Smooth muscle cell (in vitro differentiated cells): ENCODE results near the gene ARFRP1. TPM values are rescaled to one million over a fixed set of nuclear protein-coding genes. Genes with fewer than 3 reads are reported as not detected.

Experiments used
- DNase-seq: peaks from one replicate; lab custom pipeline; 2025; ENCODE audit not compliant: unreplicated experiment; lab: John Stamatoyannopoulos, UW
- H2AFZ ChIP-seq: fragments of 200-600 bp; sonication (generic); 2 replicates; pipeline ENCODE4 v1.6.0; 2016; ENCODE audit warnings: antibody characterized with exemption, low read depth, mild to moderate bottlenecking
- H3F3A ChIP-seq: fragments of 200-600 bp; sonication (generic); 2 replicates; pipeline ENCODE4 v1.6.0; 2017; ENCODE audit warnings: antibody characterized with exemption, low read depth
- H3K27ac ChIP-seq: fragments of 200-600 bp; sonication (generic); 2 replicates; pipeline ENCODE4 v1.5.1; 2016; ENCODE audit warnings: low read depth, mild to moderate bottlenecking
- H3K27me3 ChIP-seq: fragments of 200-600 bp; sonication (generic); 2 replicates; pipeline ENCODE4 v1.6.1; 2016; ENCODE audit warnings: low read depth, mild to moderate bottlenecking
- H3K36me3 ChIP-seq: fragments of 200-600 bp; sonication (generic); 2 replicates; pipeline ENCODE4 v1.5.1; 2016; ENCODE audit warnings: low read depth
- H3K4me1 ChIP-seq: fragments of 200-600 bp; sonication (generic); 2 replicates; pipeline ENCODE4 v1.5.1; 2016; ENCODE audit warnings: low read depth
- H3K4me2 ChIP-seq: fragments of 200-600 bp; sonication (generic); 2 replicates; pipeline ENCODE4 v1.6.0; 2016; ENCODE audit warnings: mild to moderate bottlenecking
- H3K4me3 ChIP-seq: fragments of 200-600 bp; sonication (generic); 2 replicates; pipeline ENCODE4 v1.5.1; 2016; ENCODE audit warnings: mild to moderate bottlenecking
- H3K79me2 ChIP-seq: fragments of 200-600 bp; sonication (generic); 2 replicates; pipeline ENCODE4 v1.6.0; 2016; ENCODE audit warnings: low read depth, mild to moderate bottlenecking
- H3K9ac ChIP-seq: fragments of 200-600 bp; sonication (generic); 2 replicates; pipeline ENCODE4 v1.6.0; 2016; ENCODE audit warnings: low read depth
- H3K9me3 ChIP-seq: fragments of 200-600 bp; sonication (generic); replicated peaks from 2 replicates; pipeline ENCODE4 v1.5.1; 2016; ENCODE audit warnings: low read depth
- H4K20me1 ChIP-seq: fragments of 200-600 bp; sonication (generic); 2 replicates; pipeline ENCODE4 v1.6.0; 2016; ENCODE audit warnings: low read depth
- WGBS: methylation state at CpG from one replicate; pipeline ENCODE4 v1.1.7; 2016; ENCODE audit warnings: low lambda C conversion rate; 5-methylcytosine and 5-hydroxymethylcytosine counted together
- polyA plus RNA-seq: library from polyadenylated mRNA; unstranded; fragments of >200 nt; fragmentation: Nextera tagmentation; extraction: Ambion mirVana; gene quantifications from 2 replicates; pipeline ENCODE4 v1.2.1, GENCODE V29; 2016
- total RNA-seq: library from RNA; depleted of rRNA; stranded (reverse); fragments of >200 nt; gene quantifications from 2 replicates; pipeline ENCODE4 v1.2.3, GENCODE V29; 2014
- TF ChIP-seq, protein P1 (sequence below): fragments of 200-600 bp; sonication (generic); IDR thresholded peaks from 2 replicates; pipeline ENCODE4 v1.5.1; 2017; ENCODE audit warnings: borderline replicate concordance, mild to moderate bottlenecking, antibody characterized with exemption; ENCODE audit not compliant: insufficient read depth, poor library complexity, severe bottlenecking

The ARFRP1 gene
- total and polyA plus RNA-seq, 2 experiments from 2014 or later: 11.8 to 42.3 TPM

DNA sequence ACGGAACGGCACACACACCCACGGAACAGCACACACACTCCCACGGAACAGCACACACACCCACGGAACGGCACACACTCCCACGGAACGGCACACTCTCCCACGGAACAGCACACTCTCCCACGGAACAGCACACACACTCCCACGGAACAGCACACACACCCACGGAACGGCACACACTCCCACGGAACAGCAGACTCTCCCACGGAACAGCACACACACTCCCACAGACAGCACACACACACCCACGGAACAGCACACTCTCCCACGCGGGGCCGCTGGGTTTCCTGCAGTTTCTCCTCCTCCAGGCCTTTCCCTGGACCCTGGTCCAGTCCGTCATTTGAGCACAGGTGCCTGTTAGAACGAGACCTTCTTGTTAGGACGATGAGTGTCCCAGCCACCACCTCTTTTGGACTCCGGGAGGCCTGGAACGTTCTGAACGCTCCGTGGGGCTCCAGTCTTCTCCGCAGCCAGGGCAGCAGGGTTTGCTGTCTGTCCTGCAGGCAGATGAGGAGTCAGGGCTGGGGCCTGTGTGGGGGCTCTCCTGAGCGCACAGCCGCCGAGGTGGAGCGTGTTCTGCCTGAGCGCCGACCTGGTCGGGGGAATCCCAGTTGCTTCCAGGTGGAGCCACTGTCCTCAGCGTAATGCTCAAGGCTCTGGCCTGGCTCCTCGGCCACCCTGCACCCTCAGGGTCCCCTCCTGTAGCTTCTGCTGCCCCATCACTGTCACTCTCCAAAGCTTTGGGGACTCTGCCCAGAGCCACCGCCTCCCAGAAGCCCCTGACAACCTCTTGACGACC lies 28.9 kb downstream of the ARFRP1 start:
- Histone ChIP-seq H3F3A (peaks cover 6% of the 10 kb centered on the region), H3K4me3 (no peak overlapping the region), H3K4me2 (no peak overlapping the region), H4K20me1 (no peaks in the 10 kb centered on the region), H3K27ac (no peak overlapping the region), H3K79me2 (no peaks in the 10 kb centered on the region), H3K9me3 (no peaks in the 10 kb centered on the region), H3K36me3 (no peaks in the 10 kb centered on the region), H2AFZ (no peak overlapping the region), H3K4me1 (no peaks in the 10 kb centered on the region), H3K27me3 (no peaks in the 10 kb centered on the region), H3K9ac (no peak overlapping the region)
- TF ChIP-seq, protein P1, sequence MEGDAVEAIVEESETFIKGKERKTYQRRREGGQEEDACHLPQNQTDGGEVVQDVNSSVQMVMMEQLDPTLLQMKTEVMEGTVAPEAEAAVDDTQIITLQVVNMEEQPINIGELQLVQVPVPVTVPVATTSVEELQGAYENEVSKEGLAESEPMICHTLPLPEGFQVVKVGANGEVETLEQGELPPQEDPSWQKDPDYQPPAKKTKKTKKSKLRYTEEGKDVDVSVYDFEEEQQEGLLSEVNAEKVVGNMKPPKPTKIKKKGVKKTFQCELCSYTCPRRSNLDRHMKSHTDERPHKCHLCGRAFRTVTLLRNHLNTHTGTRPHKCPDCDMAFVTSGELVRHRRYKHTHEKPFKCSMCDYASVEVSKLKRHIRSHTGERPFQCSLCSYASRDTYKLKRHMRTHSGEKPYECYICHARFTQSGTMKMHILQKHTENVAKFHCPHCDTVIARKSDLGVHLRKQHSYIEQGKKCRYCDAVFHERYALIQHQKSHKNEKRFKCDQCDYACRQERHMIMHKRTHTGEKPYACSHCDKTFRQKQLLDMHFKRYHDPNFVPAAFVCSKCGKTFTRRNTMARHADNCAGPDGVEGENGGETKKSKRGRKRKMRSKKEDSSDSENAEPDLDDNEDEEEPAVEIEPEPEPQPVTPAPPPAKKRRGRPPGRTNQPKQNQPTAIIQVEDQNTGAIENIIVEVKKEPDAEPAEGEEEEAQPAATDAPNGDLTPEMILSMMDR: no peak
- no peak for DNase-seq
- 92% methylated on average over 36 of the region's 38 CpGs for WGBS

DNA sequence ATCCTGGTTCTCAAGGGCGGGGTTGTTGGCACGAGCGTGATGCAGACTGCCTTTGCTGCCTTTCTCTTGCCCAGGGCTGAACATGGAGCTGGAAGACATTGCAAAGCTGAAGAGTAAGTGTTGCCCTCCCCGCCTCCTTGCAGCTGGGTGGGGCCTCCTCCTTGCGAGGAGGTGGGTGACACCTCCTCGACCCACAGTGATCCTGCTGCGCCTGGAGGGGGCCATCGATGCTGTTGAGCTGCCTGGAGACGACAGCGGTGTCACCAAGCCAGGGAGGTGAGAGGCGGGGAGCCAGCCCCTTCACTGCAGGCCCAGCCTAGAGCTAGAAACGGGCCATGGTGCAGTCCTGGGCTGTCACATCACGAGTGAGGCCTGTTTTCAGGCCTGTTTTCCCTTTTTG lies 29.7 kb downstream of the ARFRP1 start:
- Histone ChIP-seq H3K27ac (no peak overlapping the region), H2AFZ (no peak overlapping the region), H3K9ac (no peak overlapping the region), H3K4me2 (no peak overlapping the region), H3K79me2 (no peaks in the 10 kb centered on the region), H3K4me3 (no peak overlapping the region), H3F3A (peaks cover 6% of the 10 kb centered on the region), H3K27me3 (no peaks in the 10 kb centered on the region), H3K36me3 (no peaks in the 10 kb centered on the region), H3K4me1 (no peaks in the 10 kb centered on the region), H3K9me3 (no peaks in the 10 kb centered on the region), H4K20me1 (no peaks in the 10 kb centered on the region)
- no peak for DNase-seq
- TF ChIP-seq, protein P1: no peak
- WGBS: 87% methylated on average over 13 of the region's 13 CpGs

DNA sequence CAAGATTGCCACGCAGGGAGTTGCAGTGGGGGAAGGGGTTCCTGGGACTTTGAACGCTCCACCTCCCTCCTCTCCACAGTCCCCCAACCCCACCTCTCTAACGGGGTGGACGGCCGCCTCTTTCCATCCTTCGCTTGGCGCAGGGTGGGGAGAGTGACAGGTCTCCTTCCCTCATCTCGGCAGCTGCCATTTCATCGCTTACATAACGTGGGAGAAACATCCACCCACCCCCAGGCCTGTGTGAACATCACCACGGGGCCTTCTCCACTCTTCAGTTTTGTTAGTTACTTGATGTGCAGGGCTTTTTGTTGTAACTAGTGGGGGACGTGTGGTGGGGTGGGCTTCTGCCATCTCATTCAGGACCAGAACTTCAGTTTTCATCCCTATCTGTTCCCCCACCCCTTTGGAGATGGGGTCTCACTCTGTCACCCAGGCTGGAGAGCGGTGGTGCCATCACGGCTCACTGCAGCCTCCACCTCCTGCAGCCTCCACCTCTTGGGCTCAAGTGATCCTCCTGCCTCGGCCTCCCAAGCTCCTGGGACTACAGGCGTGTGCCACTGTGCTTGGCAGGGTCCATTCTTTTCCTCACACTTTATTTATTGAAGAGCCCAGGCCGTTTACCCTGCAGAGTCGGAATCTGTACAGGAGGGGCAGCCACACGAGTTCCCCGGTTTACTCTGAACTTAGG lies 32.0 kb downstream of the ARFRP1 start:
- Histone ChIP-seq H3K9ac (no peak overlapping the region), H3F3A (no peaks in the 10 kb centered on the region), H2AFZ (no peak overlapping the region), H3K9me3 (no peaks in the 10 kb centered on the region), H3K4me3 (no peak overlapping the region), H3K36me3 (no peaks in the 10 kb centered on the region), H3K4me2 (no peak overlapping the region), H3K27me3 (no peaks in the 10 kb centered on the region), H3K4me1 (no peaks in the 10 kb centered on the region), H3K79me2 (no peaks in the 10 kb centered on the region), H3K27ac (no peak overlapping the region), H4K20me1 (no peaks in the 10 kb centered on the region)
- DNase-seq: no peak
- TF ChIP-seq, protein P1: no peak
- 97% methylated on average over 20 of the region's 20 CpGs for WGBS
